ENCODE data around the gene BAIAP2L1.
"Not testable (repeated sequence)": the region's sequence is repeated elsewhere in the genome, so short reads cannot be mapped to it uniquely, and the experiment has no call there.

DNA sequence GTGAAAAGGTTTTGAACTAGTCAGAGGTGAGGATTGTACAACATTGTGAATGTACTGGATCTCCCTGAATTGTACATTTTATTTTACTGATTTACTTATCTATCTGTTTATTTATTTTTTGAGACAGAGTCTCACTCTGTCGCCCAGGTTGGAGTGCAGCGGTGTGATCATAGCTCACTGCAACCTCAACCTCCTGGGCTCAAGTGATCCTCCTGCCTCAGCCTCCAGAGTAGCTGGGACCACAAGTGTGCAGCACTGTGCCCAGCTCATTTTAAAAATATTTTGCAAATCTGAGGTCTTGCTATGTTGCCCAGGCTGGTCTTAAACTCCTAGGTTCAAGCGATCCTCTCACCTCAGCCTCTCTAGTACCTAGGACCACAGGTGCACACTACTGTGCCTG is 19.1 kb upstream of the BAIAP2L1 start:
- TF ChIP-seq, protein P1, sequence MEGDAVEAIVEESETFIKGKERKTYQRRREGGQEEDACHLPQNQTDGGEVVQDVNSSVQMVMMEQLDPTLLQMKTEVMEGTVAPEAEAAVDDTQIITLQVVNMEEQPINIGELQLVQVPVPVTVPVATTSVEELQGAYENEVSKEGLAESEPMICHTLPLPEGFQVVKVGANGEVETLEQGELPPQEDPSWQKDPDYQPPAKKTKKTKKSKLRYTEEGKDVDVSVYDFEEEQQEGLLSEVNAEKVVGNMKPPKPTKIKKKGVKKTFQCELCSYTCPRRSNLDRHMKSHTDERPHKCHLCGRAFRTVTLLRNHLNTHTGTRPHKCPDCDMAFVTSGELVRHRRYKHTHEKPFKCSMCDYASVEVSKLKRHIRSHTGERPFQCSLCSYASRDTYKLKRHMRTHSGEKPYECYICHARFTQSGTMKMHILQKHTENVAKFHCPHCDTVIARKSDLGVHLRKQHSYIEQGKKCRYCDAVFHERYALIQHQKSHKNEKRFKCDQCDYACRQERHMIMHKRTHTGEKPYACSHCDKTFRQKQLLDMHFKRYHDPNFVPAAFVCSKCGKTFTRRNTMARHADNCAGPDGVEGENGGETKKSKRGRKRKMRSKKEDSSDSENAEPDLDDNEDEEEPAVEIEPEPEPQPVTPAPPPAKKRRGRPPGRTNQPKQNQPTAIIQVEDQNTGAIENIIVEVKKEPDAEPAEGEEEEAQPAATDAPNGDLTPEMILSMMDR (IDR thresholded peaks at IDR 0.05), result not testable (repeated sequence)
- TF ChIP-seq POLR2A (IDR thresholded peaks at IDR 0.05), result not testable (repeated sequence)

Data from adrenal gland (tissue), 5 donors.